SHP77 treated with DMSO at 0.1 percent for 48 hours (cell line): Measurements from ENCODE around the gene IFNA6.

Experiments
- DNase-seq: peaks from one replicate; lab custom pipeline; 2025; lab: John Stamatoyannopoulos, UW

IFNA6 gene

DNA sequence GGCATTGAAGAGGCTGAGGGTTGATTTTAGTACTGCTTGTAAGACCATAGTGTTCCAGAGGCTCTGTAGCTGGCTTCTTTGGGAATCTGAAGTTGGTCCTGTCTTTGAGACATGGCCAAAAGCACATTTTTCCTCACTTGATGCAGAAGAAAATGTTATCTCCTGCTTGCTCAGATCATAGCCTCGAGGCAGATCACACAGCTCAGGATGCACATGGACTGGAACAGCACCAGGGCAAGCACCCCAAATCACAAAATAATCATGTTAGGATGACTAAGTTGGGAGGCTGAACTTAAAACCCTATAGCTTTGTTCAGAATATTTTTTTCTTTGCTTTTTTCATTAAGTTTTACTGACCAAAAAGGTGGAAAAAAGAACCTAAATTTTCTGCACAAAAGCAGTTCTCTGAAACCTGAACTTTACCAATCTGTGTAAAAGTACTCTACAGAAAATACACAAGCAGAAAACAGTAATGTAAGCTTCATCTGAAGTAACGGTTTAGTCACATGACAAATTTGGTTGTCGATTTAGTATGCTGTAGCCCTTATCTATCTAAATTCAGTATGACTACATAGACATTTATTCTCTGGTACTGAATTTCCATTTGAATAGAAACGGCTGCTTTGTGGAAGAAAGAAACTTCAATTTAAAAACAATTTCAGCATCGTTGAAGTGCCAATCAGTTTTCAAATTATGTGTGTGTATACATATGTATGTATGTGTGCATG is 18.8 kb downstream of the IFNA6 start:
- no peak for DNase-seq

- no peak for DNase-seq
Measured at GRCh38 chr9:21326526-21327139, 24.1 kb downstream of the IFNA6 start.

- no peak for DNase-seq
Measured at GRCh38 chr9:21324047-21324446, 26.6 kb downstream of the IFNA6 start.

GRCh38 chr9:21322911-21323461 is 27.7 kb downstream of the IFNA6 start:
- no peak for DNase-seq

GRCh38 chr9:21320465-21320864 is 30.2 kb downstream of the IFNA6 start:
- no peak for DNase-seq

DNA sequence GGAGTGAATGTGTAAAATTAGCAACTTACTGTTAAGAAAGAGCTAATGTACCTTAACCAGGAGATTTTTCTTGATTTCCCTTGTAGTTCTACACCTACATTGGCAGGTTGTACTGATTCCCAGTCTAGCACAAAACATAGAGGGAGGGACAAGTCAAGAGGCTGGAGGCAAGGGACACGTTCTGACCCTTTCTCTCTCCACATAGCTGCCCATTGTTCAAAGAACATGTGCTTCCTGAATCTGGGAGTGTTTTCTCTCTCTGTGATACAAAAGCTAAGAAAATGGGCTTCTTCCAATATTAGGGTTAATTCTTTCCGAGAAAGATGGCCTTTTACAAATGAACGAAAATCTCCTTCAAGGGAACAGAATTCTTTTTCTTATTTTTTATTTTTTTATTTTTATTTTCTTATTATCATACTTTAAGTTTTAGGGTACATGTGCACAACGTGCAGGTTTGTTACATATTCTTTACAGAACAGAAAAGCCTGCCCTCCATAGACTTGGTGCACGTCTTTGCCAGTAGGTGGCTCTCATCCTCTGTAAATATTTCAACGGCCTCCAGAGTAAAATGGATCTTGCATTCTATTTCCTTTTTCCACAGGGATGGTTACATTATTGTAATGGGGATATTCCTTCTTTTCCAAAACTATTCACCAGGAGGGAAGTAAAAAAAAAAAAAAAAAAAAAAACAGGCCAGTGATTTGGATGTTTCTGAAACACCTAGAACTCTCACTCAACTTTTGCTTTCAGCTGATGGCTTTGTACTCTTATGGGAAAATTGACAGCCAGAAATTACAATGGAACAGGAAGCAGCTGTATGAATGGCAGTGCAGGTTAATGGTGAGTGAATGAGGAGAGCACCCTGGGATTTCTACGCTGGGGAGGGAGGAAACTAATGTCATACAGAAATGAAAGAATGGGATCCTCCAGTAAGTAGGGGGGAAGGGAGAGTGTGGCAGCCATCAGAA is 32.4 kb downstream of the IFNA6 start:
- no peak for DNase-seq

- DNase-seq, result no peak
Measured at GRCh38 chr9:21316860-21317259, 33.8 kb downstream of the IFNA6 start.

- no peak for DNase-seq
Measured at GRCh38 chr9:21316032-21316842, 34.5 kb downstream of the IFNA6 start.

DNA sequence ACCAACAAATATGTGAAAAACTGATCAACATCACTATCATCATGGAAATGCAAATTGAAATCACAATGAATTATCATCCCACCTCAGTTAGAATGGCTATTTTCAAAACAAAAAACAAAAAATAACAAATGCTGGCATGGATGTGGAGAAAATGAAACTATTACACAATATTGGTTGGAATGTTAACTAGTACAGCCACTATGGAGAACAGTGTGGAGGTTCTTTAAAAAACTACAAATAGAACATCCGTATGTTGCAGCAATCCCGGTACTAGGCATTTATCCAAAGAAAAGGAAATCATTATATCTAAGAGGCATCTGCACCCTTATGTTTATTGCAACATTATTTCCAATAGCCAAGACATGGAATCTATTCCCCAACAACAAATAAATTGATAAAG is 36.5 kb downstream of the IFNA6 start:
- DNase-seq, result no peak

GRCh38 chr9:21311889-21312288 is 38.8 kb downstream of the IFNA6 start:
- no peak for DNase-seq

DNA sequence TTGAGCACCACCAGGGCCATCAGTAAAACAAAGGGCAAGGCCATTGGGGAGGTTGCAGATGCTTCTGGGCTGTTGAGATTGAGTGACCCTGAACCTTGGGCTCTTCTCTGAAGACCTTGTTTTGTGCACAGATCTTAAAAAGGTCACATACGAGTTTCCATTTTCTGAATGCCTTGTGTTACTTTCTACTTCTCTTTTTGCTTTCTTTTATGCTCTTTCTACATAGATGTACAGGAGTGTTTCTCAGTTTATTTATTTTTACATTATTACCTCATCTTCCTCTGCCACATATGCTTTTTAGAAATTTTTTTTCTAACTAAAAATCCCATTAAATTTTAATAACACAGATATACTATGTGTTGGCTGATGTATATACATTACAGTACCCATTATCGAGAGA is 45.5 kb downstream of the IFNA6 start, which contains the start of gene IFNA5:
Gene IFNA5, minus strand, starts transcription at position 101 of the 400 bp plus-strand sequence. Its CDS starts 57 bp downstream, at position 44.
- DNase-seq, result no peak
